Mesothelial cell of epicardium (in vitro differentiated cells): ENCODE data around the gene CCDC107. TPM values are rescaled to one million over a fixed set of nuclear protein-coding genes. Genes with fewer than 3 reads are reported as not detected.
A peak's percentile ranks its signal among the peaks of the same experiment; 100 is the strongest.

Source experiments
- DNase-seq, 2 experiments: peaks; one replicate each; pipeline ENCODE4 v3.0.0; 2021; ENCODE audit warnings: low spot score in 2 of 2; ENCODE audit not compliant: unreplicated experiment in 2 of 2
- H3K27ac Mint-ChIP-seq: 2 replicates; pipeline ENCODE4 v1.8.0; 2021; ENCODE audit warnings: mixed read lengths
- H3K27me3 Mint-ChIP-seq: 2 replicates; pipeline ENCODE4 v1.8.0; 2021; ENCODE audit warnings: low read depth, mixed read lengths
- H3K36me3 Mint-ChIP-seq: 2 replicates; pipeline ENCODE4 v1.8.0; 2021; ENCODE audit warnings: mixed read lengths
- H3K4me1 Mint-ChIP-seq: 2 replicates; pipeline ENCODE4 v1.8.0; 2021; ENCODE audit warnings: mixed read lengths
- H3K4me3 Mint-ChIP-seq: 2 replicates; pipeline ENCODE4 v1.8.0; 2021; ENCODE audit warnings: mild to moderate bottlenecking, moderate library complexity, mixed read lengths
- H3K9me3 Mint-ChIP-seq: 2 replicates; pipeline ENCODE4 v1.8.0; 2021; ENCODE audit warnings: mixed read lengths
- total RNA-seq: library from RNA; stranded (reverse); gene quantifications from 3 replicates; pipeline ENCODE4 v1.2.1, GENCODE V29; 2021
- TF ChIP-seq, protein P1 (sequence below): fragments of 200-600 bp; sonication (generic); IDR thresholded peaks from one replicate; pipeline ENCODE4 v1.5.0; 2021; ENCODE audit warnings: antibody characterized with exemption; ENCODE audit not compliant: unreplicated experiment

The CCDC107 gene
- total RNA-seq, 1 donor from 2014 or later, result 16.7 TPM

DNA sequence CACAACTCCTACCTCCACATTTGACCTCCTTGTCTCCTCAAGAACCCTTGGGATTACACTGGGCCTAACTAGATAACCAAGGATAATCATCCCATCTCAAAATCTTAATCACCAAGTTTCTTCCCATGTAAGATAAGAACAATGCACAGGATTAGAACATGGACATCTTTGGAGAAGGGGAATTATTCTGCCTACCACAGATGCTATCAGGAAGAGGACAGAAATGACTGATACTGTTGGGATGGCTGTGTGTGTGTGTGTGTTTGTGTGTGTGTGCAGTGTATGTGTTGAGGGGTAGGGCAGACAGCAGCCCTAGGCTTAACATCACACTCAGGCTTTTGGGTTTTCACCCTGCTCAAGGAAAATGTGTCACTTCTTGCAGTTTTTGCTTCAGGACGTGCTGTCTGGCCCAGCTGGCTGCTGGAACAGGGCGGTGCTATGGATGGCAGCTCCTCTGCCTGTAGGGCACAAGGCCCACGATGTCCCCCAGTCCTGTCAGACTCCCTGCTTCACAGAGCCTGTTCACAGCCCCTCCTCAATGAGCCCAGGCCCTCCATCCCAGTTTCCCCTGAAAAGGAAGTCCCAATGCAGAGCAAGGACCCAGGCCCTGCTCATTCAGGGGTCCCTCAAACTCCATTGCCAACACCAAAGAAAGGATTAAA is 23.4 kb downstream of the CCDC107 start:
- H3K27me3 Mint-ChIP-seq, result no peaks in the 10 kb centered on the region
- peaks cover 5% of the 10 kb centered on the region for H3K4me1 Mint-ChIP-seq
- H3K27ac Mint-ChIP-seq, result no peak overlapping the region
- peaks cover 28% of the 10 kb centered on the region for H3K36me3 Mint-ChIP-seq
- no peak for DNase-seq
- H3K4me3 Mint-ChIP-seq, result no peak overlapping the region
- TF ChIP-seq, protein P1, sequence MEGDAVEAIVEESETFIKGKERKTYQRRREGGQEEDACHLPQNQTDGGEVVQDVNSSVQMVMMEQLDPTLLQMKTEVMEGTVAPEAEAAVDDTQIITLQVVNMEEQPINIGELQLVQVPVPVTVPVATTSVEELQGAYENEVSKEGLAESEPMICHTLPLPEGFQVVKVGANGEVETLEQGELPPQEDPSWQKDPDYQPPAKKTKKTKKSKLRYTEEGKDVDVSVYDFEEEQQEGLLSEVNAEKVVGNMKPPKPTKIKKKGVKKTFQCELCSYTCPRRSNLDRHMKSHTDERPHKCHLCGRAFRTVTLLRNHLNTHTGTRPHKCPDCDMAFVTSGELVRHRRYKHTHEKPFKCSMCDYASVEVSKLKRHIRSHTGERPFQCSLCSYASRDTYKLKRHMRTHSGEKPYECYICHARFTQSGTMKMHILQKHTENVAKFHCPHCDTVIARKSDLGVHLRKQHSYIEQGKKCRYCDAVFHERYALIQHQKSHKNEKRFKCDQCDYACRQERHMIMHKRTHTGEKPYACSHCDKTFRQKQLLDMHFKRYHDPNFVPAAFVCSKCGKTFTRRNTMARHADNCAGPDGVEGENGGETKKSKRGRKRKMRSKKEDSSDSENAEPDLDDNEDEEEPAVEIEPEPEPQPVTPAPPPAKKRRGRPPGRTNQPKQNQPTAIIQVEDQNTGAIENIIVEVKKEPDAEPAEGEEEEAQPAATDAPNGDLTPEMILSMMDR, result no peak
- no peaks in the 10 kb centered on the region for H3K9me3 Mint-ChIP-seq

DNA sequence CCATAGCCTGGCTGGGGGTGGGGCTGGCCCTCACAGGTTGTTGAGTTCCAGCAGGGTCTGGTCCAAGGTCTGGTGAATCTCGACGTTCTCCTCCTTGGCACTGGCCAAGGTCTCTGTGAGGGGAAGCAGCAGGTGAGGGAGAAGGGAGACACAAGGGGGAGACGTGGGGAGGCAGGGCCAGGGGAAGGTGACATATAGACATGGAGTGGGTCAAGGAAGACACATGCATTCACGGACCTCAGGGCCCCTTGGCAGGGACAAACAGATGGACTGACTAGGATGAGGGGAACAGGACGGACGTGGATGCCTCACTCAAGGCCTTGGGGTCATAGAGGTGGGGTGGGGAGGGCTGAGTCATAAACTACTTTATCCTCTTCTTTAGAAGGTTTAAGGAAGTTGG is 24.0 kb downstream of the CCDC107 start:
- TF ChIP-seq, protein P1, result no peak
- H3K27me3 Mint-ChIP-seq, result no peaks in the 10 kb centered on the region
- peaks cover 28% of the 10 kb centered on the region for H3K36me3 Mint-ChIP-seq
- no peaks in the 10 kb centered on the region for H3K9me3 Mint-ChIP-seq
- no peak overlapping the region for H3K27ac Mint-ChIP-seq
- no peak overlapping the region for H3K4me3 Mint-ChIP-seq
- no peak for DNase-seq
- peaks cover 10% of the 10 kb centered on the region for H3K4me1 Mint-ChIP-seq

DNA sequence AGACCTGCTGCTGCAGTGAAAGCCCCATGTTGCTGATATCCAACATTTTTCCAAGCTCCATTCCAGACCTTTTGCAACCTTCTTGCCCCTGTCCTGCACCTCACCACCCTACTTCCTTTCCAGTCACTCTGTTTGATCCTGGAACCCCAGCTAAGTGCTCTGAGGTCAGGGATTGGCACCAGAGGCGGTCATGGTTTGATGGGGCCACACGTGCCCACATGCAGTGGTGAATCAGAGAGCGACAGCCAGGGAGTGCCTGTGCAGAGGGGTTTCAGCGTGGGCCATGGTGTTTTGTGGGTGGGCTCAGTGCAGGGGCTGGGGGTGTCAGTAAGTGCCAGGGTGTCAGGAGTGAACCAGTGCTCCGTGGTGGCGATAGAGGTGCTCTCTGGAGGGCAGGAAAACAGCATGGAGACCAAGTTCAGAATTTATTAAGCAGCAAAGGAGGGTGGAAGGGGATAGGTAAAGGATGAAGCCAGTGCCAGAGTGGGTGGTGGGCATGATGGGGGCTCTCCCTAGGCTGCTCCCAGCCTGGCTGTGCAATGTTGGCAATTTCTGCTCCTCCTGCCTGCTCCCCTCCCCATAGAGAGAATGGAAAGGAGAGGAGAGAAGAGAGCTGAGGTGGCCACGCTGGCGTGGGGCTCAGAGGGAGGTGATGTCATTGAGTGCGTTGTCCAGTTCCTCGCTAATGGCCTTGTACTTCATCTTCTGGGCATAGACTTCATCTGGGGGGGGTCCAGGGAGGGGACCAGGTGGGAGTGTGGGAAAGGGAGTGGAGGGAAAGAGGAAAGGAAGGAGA is 24.6 kb downstream of the CCDC107 start:
- H3K27ac Mint-ChIP-seq, result peak overlapping the region; percentile 16
- H3K4me3 Mint-ChIP-seq, result no peak overlapping the region
- H3K9me3 Mint-ChIP-seq, result no peaks in the 10 kb centered on the region
- TF ChIP-seq, protein P1, result no peak
- no peak for DNase-seq
- no peaks in the 10 kb centered on the region for H3K27me3 Mint-ChIP-seq
- peaks cover 16% of the 10 kb centered on the region for H3K4me1 Mint-ChIP-seq
- H3K36me3 Mint-ChIP-seq, result peaks cover 32% of the 10 kb centered on the region

DNA sequence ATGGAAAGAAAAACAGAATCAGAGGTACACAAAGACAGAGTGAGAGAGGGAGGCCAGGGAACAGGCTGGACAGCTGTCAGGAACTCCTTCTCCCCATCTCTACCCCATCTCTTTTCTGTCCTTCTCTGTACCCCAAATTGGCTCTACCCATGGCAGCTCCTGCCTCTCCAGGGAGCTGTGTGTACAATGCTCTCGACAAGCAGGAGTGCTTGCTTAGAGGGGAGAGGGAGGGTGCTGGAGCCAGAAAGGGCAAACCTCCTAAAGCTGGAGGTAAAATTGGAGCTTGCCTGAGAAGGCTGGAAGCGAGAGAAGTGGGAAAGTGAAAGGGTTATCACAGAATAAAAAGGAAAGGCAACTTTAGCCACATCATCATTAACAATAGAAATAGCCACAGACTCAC is 25.2 kb downstream of the CCDC107 start:
- Mint-ChIP-seq H3K4me3 (no peak overlapping the region), H3K27ac (no peak overlapping the region), H3K9me3 (no peaks in the 10 kb centered on the region), H3K4me1 (peaks cover 20% of the 10 kb centered on the region), H3K36me3 (peaks cover 32% of the 10 kb centered on the region), H3K27me3 (no peaks in the 10 kb centered on the region)
- TF ChIP-seq, protein P1, result no peak
- no peak for DNase-seq

DNA sequence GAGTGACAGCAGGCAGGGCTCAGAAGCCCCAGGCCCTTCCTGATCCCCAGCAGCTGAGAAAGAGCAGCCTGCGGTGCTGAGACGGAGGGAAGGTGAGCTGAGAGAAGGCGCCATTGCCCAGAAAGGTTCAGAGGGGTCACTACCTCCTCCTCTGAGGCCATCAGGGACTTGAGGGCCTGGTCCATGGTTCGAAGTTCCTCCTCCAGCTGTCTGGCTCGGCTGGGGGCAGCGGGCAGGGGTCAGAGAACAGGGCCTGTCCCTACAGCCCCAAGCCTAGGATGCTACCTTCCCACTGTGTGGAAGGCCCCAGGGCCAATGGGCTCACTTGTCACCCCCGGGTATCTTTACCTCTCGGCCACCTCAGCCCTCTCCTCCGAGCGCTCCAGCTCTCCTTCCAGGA is 26.8 kb downstream of the CCDC107 start:
- peaks cover 32% of the 10 kb centered on the region for H3K36me3 Mint-ChIP-seq
- H3K9me3 Mint-ChIP-seq, result no peaks in the 10 kb centered on the region
- DNase-seq, result no peak
- no peak overlapping the region for H3K4me3 Mint-ChIP-seq
- no peak overlapping the region for H3K27ac Mint-ChIP-seq
- TF ChIP-seq, protein P1, result no peak
- H3K27me3 Mint-ChIP-seq, result no peaks in the 10 kb centered on the region
- H3K4me1 Mint-ChIP-seq, result peaks cover 30% of the 10 kb centered on the region
